ENCODE measurements around the gene TNNI2.
"Not testable (repeated sequence)": the region's sequence is repeated elsewhere in the genome, so short reads cannot be mapped to it uniquely, and the experiment has no call there.

The TNNI2 gene

GRCh38 chr11:1838426-1839144, at the start of gene TNNI2:
TSS of gene TNNI2 (plus strand) at chr11:1838981. CDS start at chr11:1839697, 716 bp downstream.
- DNase-seq: no peak

GRCh38 chr11:1791912-1792311, 46.9 kb upstream of the TNNI2 start:
- no peak for DNase-seq

DNA sequence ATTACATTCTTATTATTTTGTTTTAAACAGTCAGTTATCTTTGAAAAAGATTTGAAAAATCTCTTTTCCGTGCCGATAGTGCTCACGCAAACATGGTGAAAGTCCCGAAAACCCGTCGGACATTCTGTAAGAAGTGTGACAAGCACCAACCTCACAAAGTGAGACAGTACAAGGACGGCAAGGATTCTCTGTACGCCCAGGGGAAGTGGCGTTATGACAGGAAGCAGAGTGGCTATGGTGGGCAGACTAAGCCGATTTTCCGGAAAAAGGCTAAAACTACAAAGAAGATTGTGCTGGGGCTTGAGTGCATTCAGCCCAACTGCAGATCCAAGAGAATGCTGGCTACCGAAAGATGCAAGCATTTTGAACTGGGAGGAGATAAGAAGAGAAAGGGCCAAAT, 46.3 kb upstream of the TNNI2 start:
- DNase-seq: no peak

GRCh38 chr11:1793081-1793480, 45.7 kb upstream of the TNNI2 start:
- DNase-seq: no peak

GRCh38 chr11:1796413-1797011, 42.3 kb upstream of the TNNI2 start:
- DNase-seq: no peak

DNA sequence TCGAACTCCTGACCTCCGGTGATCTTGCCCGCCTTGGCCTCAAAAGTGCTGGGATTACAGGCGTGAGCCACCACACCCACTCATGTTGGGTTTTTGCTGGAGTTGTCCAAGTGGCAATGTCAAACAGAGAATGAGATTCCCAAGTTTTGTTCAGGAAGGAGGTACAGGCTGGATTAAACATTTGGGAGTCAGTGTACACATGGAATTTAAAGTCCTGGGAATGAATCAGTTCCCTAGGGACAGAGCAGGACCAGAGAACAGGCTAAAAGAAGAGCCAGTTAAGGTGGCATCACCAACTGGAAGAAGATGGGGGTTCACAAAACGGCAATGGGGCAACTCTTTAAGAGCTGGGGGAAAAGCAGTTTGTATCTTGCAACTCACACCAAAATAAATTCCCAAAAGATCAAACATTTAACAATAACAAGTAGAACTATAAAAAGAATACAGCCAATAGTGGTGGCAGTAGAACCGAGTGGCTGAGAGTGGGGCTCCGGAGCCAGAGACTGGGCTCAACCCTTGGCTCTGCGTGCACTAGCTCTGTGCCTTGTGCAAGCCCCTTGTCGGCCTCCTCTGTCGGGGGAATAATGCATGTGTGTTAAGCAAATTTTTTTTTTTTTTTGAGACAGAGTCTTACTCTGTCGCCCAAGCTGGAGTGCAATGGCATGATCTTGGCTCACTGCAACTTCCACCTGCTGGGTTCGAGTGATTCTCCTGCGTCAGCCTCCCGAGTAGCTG, 41.2 kb upstream of the TNNI2 start:
- no peak for DNase-seq

DNA sequence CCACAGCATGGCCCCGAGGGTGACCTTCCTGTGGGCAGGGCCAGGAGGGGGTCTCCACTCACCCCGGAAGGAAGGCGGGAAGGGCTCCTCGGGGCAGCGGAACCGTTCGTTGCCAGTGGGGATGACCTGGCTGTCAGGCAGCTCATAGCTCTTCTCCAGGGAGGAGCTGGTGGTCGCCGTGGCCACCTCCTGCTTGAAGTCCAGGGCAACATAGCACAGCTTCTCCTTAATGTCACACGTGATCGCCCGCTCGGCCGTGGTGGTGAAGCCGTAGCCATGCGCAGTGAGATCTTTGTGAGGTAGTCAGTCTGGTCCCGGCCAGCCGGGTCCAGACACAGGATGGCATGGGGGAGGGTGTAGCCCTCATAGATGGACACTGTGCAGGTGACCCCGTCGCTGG, 35.5 kb upstream of the TNNI2 start:
- no peak for DNase-seq

DNA sequence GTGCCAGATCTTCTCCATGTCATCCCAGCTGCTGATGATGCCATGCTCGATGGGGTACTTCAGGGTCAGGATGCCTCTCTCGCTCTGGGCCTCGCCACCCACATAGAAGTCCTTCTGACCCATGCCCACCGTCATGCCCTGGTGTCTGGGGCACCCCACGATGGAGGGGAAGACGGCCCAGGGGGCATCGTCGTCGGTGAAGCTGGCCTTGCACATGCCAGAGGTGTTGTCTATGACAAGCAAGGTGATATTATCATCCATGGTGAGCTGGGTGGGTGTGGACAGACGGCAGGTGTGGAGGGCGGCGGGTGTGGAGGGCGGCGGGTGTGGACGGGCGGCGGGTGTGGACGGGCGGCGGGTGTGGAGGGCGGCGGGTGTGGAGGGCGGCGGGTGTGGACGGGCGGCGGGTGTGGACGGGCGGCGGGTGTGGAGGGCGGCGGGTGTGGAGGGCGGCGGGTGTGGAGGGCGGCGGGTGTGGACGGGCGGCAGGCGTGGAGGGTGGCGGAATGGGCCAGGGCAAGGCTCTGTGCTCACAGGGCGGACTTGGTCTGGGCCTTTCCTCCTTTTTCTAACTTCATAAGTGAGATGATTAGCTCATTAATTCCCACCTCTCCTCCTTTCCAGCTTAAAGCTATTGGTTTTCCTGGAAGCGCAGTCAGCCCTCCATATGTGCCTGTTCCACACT, 34.8 kb upstream of the TNNI2 start:
- not testable (repeated sequence) for DNase-seq

- DNase-seq: no peak
Observed at GRCh38 chr11:1805525-1805924, 33.3 kb upstream of the TNNI2 start.

GRCh38 chr11:1807264-1807995, 31.4 kb upstream of the TNNI2 start:
- no peak for DNase-seq

- DNase-seq: no peak
Observed at GRCh38 chr11:1810761-1811160, 28.0 kb upstream of the TNNI2 start.

GRCh38 chr11:1812274-1812673, 26.5 kb upstream of the TNNI2 start:
- DNase-seq: no peak

GRCh38 chr11:1812801-1813200, 26.0 kb upstream of the TNNI2 start:
- no peak for DNase-seq

DNA sequence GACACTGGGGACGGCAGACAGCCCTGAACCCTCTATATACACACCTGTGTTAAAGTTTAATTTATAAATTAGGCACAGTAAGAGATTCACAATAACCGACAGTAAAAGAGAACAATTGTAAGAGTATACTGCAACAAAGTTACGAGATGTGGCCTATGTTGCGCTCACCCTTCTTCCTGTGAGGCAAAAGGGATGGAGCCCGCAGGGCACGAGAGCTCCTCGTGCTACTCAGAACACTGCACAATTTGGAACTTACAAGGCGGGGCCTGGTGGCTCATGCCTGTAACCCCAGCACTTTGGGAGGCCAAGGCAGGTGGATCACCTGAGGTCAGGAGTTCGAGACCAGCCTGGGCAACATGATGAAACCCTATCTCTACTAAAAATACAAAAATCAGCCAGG, 25.4 kb upstream of the TNNI2 start:
- DNase-seq: not testable (repeated sequence)

DNA sequence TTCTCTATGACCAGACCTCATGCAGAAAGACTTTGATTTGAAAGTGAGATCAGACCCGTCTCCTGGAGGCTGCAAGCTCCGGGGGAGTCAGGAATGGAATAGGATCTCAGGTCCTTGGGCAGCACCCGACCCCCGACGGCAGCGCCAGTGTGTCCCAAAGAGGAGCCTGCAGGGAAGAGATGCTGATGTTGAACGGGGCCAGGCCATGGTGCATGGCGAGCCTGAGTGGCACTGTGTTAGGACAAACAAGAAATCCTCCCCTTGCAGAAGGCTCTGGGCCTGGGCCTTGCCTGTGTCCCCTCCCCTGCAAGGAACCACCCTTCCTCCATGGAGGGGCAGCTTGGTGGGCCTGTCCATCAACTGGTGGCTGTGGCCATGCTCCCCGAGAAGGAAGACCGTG, 24.1 kb upstream of the TNNI2 start:
- DNase-seq: no peak

GRCh38 chr11:1815311-1815710, 23.5 kb upstream of the TNNI2 start:
- DNase-seq: no peak

DNA sequence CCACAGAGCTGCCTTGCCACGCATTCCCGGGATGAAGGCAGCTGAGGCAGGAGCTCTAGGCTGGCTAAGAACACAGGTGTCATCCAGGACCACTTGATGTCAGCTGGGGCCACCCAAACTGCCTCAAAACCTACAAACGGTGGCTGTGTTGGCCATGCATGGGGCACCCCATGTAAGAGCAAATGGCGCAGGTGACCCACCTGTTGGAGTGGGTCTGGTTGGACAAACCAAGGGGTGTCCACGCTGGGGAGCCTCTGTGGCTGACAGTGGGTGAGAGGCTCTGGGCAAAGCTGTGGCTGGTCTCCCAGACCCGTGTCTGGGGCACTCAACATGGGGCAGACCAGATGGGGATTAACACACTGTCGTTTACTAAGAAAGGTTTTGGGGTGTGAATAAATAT, 23.0 kb upstream of the TNNI2 start:
- DNase-seq: no peak

DNA sequence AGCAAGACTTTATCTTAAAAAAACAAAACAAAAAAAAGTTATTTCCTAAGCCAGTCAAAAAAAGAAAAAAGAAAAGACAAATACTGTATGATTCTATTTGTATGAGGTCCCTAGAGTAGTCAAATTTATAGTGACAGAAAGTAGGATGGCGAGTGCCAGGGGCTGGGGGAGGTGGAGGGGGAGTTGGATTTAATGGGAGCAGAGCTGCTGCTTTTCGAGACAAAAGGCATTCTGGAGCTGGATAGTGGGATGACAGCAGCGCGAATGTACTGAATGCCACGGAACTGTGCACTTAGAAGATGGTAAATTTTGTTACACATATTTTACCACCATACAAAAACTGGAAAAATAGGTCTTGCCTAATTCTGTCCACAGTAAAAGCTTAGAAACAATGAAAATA, 21.8 kb upstream of the TNNI2 start:
- no peak for DNase-seq

DNA sequence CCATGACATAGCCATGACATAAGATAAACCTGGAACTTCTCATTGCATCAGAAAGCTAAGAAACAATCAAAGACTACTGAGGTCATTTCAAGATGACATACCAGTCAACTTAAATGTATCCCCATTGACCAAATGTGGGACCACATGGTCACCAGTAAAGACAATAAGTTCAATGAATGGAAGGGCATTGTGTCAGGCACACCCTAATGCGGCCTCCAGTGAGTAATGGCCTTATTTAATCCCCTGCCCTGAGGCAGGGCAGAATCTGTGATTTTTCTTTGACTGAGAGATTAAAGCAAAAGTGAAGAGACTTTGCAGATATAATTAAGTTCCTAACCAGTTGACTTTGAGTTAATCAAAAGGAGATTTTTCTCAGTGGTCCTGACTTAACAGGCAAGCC, 21.3 kb upstream of the TNNI2 start:
- no peak for DNase-seq

DNA sequence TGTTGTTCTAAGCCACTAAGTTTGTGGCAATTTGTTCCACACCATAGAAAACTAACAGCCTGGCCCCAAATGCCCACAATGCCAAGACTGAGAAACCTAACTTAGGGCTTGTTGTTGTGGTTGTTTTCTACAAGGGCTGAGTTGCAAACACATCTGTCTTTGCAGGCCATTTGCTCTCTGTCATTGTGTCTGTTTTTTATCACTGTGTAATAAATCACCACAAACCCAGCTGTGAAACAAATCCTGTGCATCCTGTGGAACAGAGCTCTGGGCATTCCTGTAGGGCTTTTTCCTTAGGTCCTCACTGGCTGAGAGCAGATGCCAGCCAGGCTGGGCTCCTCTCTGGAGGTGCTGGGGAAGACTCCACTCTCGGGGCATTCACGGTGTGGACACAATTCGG, 19.7 kb upstream of the TNNI2 start:
- no peak for DNase-seq

DNA sequence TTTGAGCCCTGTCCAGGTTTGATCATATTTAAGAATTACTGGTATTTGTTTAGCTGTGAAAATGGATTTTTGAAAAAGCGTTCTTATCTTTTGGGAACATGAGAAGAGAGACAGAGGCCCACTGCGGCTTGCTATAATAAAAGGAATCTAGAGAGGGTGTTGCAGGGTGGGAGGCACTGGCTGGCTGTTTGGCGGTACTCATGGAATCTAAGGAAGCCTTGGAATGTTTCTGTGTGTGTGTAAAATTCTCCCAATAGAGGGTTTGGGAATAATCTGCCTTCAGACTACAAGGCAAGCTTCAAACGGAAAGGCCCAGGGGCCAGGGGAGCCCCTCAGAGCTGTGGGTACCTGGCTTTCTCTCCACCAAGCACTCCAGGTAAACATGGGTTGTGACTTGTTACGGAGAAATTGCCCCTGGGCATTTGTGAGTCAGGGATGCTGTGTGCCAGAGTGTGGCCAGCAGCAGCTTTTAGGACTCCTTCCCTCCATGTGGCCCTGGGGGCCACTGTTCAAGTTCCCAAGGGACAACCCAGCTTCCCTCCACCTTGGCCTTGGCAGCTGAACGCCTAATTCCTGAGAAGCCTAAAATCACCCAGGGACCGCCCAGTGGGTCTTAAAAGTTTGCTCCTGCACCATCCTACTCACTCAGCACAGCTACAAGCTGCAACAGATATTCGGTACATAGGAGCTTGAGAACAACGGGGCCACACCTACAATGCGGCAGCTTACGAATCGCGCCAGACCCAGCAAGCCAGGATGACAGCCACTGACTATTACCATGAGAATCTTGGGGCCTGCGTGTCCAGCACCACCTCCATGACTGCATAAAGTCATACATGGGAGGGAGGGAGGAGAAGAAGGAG, 18.1 kb upstream of the TNNI2 start:
- DNase-seq: no peak

GRCh38 chr11:1821562-1821961, 17.2 kb upstream of the TNNI2 start:
- DNase-seq: no peak

Measured in activated T-cell treated with anti-CD3 and anti-CD28 coated beads, Interleukin-2, amount 50 U/mL, for 1 hour (primary cell).